GM12878 (cell line): ENCODE results near the gene ZBTB38. TPM values are rescaled to one million over a fixed set of nuclear protein-coding genes. Genes with fewer than 3 reads are reported as not detected.

Experiments used
- BCL3 ChIP-seq: IDR thresholded peaks from 2 replicates; pipeline ENCODE4 v1.6.1; 2011; ENCODE audit warnings: borderline replicate concordance, low read depth, mild to moderate bottlenecking, moderate library complexity, low read length; ENCODE audit not compliant: insufficient read depth, poor library complexity, severe bottlenecking
- BCLAF1 ChIP-seq: fragments of 450-650 bp; IDR thresholded peaks from 2 replicates; pipeline ENCODE4 v1.6.1; 2017; ENCODE audit warnings: antibody characterized with exemption, mild to moderate bottlenecking, moderate library complexity
- EED ChIP-seq: sonication (generic); IDR thresholded peaks from 2 replicates; pipeline ENCODE4 v1.6.1; 2016; ENCODE audit warnings: antibody characterized with exemption, low read depth
- EGR1 ChIP-seq, 2 experiments: IDR thresholded peaks; 1 replicate in 1 of 2; 2 replicates in 1 of 2; pipeline ENCODE4 v1.6.1; 2011 to 2012; ENCODE audit warnings: low read depth in 2 of 2, low read length in 2 of 2, borderline replicate concordance in 1 of 2, mild to moderate bottlenecking in 1 of 2, moderate library complexity in 1 of 2
- ELK1 ChIP-seq: IDR thresholded peaks from 2 replicates; pipeline ENCODE4 v1.6.1; 2012; ENCODE audit warnings: low read depth, low read length, improper control_type of control experiment
- MYC ChIP-seq: IDR thresholded peaks from 2 replicates; pipeline ENCODE4 v1.6.1; 2011; ENCODE audit warnings: mild to moderate bottlenecking, low read length, moderate library complexity, inconsistent platforms; ENCODE audit not compliant: insufficient read depth, insufficient replicate concordance, insufficient read length, severe bottlenecking
- PBX3 ChIP-seq: IDR thresholded peaks from 2 replicates; pipeline ENCODE4 v1.6.1; 2011; ENCODE audit warnings: mild to moderate bottlenecking, low read depth, low read length, moderate library complexity; ENCODE audit not compliant: insufficient replicate concordance
- POLR2AphosphoS5 ChIP-seq: IDR thresholded peaks from 2 replicates; pipeline ENCODE4 v1.6.1; 2011; ENCODE audit warnings: mild to moderate bottlenecking, low read length, inconsistent platforms
- SUPT20H ChIP-seq: IDR thresholded peaks from 2 replicates; pipeline ENCODE4 v1.6.1; 2011; ENCODE audit warnings: low read depth, mild to moderate bottlenecking, low read length, moderate library complexity, borderline replicate concordance; ENCODE audit not compliant: control insufficient read depth
- polyA plus RNA-seq, 11 experiments: library from polyadenylated mRNA; depleted of rRNA in 4 of 11; unstranded in 6 of 11; stranded (reverse) in 5 of 11; fragments of >200 nt; fragmentation: Nextera tagmentation in 4 of 11; fragmentation: Illumina TruSeq in 1 of 11; extraction: Ambion mirVana in 4 of 11; extraction: Trizol in 1 of 11; gene quantifications; 1 replicate in 1 of 11; 2 replicates in 10 of 11; pipeline versions ENCODE4 v1.2.1 to v1.2.3, GENCODE V29; 2011 to 2016; ENCODE audit warnings: inconsistent platforms in 2 of 11, missing spikeins in 2 of 11, low read depth in 1 of 11
- total RNA-seq, 4 experiments: library from RNA; depleted of rRNA in 3 of 4; stranded (reverse); fragments of >200 nt in 3 of 4; fragmentation: Illumina TruSeq in 1 of 4; extraction: Trizol in 1 of 4; gene quantifications; 2 replicates each; pipeline versions ENCODE4 v1.2.1 to v1.2.3, GENCODE V29; 2013 to 2021

Gene ZBTB38
- total and polyA plus RNA-seq, 10 of the 15 experiments (the other 5 are each of a cell fraction or from before 2014, with no cell fraction given) = 34.2 to 115 (median 88.6) TPM

GRCh38 chr3:141350666-141351065, 17.6 kb upstream of the ZBTB38 start (continued):
- TF ChIP-seq BCLAF1 (no peak), ELK1 (no peak), EGR1 (IDR thresholded peaks at IDR 0.05; ENCODE audit: borderline replicate concordance in 1 of 2, low read depth in 2 of 2, low read length in 2 of 2) (no peak), MYC (no peak), BCL3 (no peak), EED (no peak), SUPT20H (no peak), POLR2AphosphoS5 (no peak), PBX3 (no peak)
